ENCODE results near the gene NCOA7. TPM values are rescaled to one million over a fixed set of nuclear protein-coding genes. Genes with fewer than 3 reads are reported as not detected.
"Not testable (repeated sequence)": the region's sequence is repeated elsewhere in the genome, so short reads cannot be mapped to it uniquely, and the experiment has no call there.

The NCOA7 gene
- polyA plus RNA-seq, 1 donor: 6.3 TPM

DNA sequence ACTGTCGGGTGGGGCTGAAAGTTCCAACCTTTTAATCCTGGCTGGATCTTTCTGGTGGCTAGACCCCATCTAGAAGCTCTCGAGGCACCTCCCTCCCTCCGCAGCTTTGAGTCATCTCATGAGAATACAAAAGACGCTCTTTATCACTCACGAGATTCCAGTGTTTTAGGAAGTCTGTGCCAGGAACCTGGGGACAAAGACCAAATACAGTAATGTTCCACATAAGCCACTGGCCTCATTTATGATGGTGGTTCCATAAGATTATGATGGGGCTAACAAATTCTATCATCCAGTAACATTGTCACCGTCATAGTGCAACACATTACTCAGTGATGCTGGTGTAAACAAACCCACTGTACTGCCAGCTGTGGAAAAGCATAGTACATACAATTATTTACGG, 48.7 kb downstream of the NCOA7 start:
- DNase-seq: no peak

DNA sequence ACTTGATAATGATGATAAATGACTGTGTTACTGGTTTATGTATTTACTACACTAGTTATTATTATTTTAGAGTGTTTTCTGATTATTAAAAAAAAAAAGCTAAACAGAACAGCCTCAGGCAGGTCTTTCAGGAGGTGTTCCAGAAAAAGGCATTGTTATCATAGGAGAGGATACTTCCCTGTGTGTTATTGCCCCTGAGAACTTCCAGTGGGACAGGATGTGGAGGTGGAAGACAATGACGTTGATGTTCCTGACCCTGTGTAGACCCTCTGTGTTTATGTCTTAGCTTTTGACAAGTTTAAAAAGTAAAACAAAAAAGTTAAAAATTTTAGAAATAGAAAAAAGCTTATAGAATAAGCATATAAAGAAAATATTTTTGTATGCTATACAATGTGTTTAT, 49.1 kb downstream of the NCOA7 start:
- no peak for DNase-seq

DNA sequence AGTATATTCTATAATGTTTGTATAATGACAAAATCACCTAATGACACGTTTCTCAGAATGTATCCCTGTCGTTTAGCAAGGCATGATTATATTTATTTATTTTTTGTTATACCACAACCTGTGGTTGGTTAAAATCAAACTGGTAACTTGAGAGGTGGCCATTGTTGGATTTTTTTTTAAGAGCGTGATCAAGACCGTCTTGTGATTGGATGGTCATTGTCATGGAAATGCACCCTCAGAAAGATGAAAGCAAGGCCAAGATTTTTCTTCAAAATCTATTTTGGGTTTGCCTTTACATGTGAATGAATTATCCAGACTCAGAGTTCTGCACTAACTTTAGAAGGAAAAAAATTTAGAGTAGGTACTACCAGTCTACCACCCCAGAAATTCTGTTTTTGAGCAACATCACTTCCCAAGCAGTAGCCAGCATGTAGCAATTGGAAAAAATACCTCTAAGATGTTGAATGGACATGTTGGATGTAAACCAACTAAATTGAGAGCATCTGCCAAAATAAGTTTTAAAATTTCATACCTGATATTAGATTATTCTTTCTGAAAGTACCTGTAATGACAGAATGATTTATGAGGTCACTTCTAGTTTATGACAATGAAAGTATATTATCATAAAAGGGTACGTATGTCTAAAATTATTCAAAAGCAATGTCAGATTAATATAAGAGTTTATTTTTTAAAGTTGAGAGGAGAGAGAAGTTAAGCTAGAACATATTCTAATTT, 50.8 kb downstream of the NCOA7 start:
- no peak for DNase-seq

DNA sequence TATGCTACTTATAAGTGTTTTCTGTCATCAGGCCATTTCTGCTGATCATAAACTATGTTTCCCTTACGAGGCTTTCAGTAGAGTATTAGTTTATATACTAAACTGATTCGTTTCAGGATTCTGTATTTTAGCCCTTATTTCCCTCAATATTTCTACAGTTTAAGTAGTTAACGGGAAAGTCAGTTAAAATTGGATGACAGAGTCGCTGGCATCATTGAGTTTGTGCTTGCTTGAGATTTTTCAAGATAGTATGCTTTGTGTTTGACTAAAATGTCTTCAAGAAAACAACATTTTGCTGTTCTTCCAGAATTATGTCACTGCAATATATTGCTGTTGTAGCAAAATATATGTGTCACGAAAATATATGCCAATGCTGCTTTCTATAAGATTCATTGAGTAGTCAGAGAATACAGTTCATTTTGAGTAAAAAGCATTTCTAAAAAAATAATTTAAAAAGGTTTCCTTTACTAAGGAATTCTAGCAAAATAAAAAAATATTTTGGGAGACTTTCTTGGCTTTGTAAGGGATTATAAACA, 51.4 kb downstream of the NCOA7 start:
- no peak for DNase-seq

- DNase-seq: no peak
These were observed 52.8 kb downstream of the NCOA7 start for GRCh38 chr6:125843593-125843992.

- DNase-seq: no peak
These were observed 54.2 kb downstream of the NCOA7 start for GRCh38 chr6:125844989-125845388.

DNA sequence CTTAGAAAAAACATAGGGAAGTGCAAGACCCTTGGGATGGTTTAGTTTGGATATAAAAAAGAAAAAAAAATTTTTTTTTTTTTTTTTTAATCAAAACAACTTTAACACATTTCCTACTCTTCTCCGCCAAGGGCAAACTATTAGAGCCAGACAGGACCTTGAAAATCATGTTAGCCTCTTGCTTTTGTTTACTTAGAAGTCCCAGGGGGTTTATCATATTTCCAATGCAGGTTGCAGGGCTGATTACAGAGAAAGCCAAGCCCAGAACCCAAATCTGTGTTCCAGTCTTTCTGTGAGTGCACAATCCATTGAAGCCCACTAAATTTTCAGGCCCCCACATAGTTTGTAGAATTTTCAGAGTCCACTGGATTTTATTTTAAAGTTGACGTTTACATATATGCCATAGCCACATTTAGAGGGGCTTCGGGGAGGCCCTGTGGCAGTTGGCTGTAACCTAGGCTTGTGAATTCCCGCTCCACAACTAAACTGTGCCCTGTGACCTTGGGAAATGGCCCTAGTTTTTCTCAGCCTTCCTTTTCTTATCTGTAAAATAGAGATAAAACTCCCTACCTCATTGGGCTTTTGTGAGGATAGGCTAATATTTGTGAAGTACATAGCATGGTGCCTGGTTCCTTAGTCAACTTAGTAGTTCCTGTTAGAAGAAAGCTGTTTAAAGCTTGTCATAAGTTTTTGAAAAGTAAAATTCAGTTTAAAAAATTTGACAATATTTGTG, 55.7 kb downstream of the NCOA7 start:
- DNase-seq: no peak

GRCh38 chr6:125848286-125848685, 57.5 kb downstream of the NCOA7 start:
- DNase-seq: not testable (repeated sequence)

- no peak for DNase-seq
These were observed 59.6 kb downstream of the NCOA7 start for GRCh38 chr6:125850361-125850760.

DNA sequence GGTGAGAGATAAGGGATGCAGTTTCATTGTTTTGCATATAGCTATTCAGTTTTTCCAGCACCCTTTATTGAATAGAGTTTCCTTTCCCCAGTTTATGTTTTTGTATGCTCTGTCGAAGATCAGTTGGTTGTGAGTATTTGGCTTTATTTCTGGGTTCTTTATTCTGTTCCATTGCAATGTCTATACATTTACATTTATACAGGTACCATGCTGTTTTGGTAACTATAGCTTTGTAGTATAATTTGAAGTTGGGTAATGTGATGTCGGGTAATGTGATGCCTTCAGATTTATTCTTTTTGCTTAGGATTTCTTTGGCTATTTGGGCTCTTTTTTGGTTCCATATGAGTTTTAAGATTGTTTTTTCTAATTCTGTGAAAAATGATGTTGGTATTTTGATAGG, 61.8 kb downstream of the NCOA7 start:
- DNase-seq: no peak

DNA sequence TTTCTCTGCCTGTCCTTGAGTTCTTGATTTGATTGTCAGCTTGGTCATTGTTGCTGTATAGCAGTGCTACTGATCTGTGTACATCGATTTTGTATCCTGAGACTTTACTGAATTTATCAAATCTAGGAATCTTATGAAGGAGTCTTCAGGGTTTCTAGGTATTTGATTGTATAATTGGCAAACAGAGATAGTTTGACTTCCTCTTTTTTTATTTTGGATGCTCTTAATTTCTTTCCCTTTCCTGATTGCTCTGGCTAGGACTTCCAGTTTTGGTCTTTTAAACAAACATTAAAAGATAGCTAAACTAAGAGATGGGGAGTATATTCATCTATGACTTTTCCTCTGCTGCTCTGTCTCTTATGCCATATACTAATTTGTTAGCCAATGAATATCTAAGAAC, 62.4 kb downstream of the NCOA7 start:
- no peak for DNase-seq

DNA sequence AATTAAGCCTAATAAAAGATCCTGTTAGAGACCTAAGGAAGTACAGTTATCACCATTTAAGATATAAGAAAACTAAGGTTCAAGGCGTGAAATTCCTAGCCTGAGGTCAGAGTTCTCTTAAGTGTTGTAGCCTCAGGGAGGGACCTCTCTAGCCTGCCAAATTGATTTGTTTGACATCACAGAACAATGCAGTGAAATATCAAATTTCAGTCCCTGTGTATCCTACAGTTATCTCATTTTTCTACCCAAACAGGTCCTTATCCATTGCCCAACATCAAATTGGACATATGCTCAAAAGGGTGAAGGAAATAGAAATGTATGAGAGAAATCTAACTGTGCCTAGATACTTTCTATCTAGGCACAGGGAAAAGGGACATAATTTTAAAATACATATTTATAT, 63.0 kb downstream of the NCOA7 start:
- no peak for DNase-seq

DNA sequence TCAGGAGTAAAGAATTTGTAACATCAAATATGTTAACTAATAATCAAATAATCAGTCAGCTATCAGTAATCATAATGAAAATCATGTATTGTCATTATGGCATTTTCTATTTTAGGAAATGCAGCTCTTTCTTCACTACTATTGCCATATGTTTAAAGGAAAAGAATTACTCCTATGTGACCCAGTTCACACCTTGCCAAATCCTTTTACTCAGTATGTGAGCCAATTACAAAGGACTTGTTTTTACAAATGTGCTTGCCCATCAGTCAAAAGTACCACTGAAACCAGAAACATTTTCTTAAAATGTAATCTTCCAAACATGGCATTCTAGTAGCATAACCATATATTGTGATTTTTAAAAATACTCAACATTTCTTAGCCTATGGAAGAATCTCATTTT, 63.6 kb downstream of the NCOA7 start:
- DNase-seq: no peak

DNA sequence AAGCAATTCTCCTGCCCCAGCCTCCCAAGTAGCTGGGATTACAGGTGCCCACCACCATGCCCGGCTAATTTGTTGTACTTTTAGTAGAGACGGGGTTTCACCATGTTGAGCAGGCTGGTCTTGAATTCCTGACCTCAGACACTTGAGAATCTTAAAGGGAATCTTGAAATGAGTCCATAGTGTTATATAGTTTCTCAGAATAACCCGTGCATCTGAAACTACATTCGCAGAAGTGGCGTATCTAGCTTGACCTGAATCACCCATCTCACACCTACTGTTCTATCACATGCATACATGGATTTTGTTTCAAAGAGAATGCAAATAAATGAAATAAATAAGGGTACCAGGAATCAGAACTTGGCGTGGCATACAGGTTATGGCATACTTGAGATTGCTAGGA, 65.0 kb downstream of the NCOA7 start:
- no peak for DNase-seq

GRCh38 chr6:125857846-125858245, 67.1 kb downstream of the NCOA7 start:
- DNase-seq: no peak

DNA sequence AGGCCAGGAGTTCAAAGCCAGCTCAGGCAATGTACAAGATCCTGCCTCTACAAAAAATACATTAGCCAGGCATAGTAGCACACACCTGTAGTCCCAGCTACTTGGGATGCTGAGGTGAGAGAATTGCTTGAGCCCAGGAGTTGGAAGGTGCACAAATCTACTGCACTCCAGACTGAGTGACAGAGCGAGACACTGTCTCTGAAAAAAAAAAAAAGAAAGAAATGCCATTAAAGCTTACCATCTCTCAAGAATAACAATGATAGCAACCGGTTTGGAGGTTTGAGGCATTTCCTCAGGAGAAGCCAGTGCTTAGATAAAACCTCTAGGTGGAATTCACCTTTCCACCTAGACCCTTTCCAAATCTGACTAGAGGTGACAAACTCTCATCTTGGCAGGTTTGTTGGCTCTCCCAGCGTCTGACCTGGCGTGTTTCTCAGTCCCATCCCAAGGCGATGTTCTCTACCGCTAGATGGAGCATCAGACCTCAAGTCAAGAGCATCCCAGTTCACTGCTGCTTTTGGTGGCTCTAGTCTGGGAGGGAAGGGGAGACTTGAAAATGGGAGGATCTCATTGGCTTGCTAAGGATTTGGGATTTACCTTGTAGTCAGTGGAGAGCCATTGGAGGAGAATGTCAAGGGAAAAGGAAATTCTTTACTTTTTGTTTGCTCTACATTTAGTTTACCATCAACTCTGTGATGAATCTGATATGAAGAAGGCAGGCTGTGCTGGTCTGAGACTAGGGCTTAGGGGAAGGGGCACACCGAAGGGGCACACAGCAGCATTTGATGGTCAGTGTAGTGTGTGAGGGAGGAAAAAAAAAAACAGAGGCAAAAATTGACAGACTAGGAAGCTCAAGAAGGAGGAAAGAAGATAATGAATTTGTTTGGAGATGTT, 67.9 kb downstream of the NCOA7 start:
- peak; percentile 46 for DNase-seq

- no peak for DNase-seq
These were observed 69.0 kb downstream of the NCOA7 start for GRCh38 chr6:125859727-125860126.

DNA sequence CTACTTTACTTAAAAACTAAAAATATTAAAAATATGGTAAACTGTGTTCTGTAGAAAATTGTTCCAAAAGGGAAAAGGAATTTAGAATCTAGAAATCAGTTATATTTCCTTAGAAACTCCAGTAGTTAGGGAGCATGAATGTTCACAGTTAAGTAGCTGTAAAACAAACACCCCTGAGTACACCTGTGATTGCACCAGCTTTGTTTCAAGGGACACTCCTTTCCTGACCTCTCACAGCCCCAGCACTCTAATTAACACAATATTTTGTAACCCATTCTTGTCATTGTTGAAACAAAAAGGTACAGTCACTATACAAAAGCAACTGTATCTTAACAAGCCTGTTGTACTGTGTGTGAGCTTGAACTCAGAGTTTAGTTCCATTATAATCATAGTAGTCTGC, 72.3 kb downstream of the NCOA7 start:
- DNase-seq: no peak

DNA sequence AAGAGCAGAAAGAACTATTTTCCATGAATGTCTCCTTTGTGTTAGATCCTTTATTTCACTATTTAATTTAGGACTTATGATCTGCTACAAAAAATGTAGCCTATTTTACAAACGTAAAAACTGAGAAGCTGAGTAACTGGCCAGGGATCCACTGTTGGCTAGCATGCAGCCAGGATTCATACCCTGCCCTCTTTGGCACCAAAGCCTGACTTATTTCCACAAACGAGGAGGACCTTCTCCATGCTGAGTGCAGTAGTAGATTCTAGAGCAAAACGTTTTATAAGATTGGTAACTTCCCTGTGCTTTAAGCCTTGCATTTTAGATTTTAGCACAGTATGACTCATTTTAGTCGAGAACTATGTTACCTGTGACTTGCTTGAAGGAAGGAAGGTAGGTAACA, 74.3 kb downstream of the NCOA7 start:
- no peak for DNase-seq

- no peak for DNase-seq
These were observed 75.7 kb downstream of the NCOA7 start for GRCh38 chr6:125866433-125866832.

DNA sequence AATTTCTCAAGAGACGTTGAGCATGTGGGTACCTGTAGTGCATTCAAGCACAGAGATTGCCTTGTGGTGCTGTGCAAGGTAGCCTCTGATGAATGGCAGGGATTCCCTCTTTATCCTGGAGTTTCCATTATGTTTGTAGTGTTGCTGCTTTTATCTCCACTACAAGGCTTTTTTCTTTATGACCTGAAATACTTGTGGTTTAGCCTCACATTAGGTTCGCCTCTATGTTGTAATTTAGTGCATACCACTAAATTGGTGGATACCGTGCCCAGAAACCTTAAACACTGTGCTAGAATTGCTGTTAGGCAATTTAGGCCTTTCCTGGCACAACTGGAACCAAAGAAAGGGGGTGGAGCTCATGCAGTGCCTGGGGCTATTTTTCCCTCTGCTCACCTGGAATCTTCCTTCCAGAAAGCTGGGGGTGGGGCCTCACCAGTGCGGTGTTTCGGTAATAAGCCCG, 76.8 kb downstream of the NCOA7 start:
- no peak for DNase-seq

DNA sequence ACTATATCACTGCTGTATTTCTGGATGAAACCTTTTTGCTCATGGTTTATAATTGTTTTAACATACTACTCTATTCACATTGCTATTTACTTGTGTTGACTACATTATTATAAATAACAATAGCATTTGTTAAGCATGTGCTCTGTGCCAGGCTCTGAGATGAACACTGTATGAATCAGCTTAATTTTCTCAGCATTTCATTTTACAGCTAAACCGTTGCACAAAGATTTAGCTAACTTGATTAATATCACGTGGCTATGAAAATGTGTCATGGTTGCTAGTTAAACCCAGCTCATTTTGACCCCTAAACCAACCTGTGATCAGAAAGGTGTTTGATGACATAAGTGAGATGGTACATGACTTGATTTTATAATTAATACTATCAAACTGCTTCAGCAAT, 77.5 kb downstream of the NCOA7 start:
- no peak for DNase-seq

Data from hindlimb muscle (tissue), 1 donor.